ENCODE measurements around the gene E2F7.

DNA sequence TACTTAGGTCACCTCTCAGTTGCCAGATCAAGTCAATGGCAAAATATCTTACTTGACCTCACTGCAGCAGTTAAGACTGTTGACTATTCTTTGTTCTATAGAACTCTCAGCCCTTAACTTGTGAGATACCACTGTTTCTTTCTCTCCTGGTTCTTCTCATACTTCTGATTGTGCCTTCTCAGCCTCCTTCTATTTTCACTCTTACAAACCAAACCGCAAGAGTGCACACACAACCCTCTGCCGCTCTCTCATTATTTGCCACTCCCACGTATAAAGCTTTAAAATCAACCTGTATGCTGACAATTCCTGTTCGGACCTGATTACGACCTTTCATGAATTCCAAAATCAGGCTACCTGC, 4.5 kb downstream of the E2F7 start:
- TF ChIP-seq, protein P1, sequence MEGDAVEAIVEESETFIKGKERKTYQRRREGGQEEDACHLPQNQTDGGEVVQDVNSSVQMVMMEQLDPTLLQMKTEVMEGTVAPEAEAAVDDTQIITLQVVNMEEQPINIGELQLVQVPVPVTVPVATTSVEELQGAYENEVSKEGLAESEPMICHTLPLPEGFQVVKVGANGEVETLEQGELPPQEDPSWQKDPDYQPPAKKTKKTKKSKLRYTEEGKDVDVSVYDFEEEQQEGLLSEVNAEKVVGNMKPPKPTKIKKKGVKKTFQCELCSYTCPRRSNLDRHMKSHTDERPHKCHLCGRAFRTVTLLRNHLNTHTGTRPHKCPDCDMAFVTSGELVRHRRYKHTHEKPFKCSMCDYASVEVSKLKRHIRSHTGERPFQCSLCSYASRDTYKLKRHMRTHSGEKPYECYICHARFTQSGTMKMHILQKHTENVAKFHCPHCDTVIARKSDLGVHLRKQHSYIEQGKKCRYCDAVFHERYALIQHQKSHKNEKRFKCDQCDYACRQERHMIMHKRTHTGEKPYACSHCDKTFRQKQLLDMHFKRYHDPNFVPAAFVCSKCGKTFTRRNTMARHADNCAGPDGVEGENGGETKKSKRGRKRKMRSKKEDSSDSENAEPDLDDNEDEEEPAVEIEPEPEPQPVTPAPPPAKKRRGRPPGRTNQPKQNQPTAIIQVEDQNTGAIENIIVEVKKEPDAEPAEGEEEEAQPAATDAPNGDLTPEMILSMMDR (conservative IDR thresholded peaks at IDR 0.05 in 1 of 2, IDR thresholded peaks at IDR 0.05 in 1 of 2; ENCODE audit: low read depth in 1 of 2, low read length in 2 of 2), result no peak
- TF ChIP-seq EZH2 (IDR thresholded peaks at IDR 0.05; ENCODE audit: low read length, missing control alignments), result no peak

All from fibroblast of lung (primary cell).